Suprapubic skin (tissue), 4 donors: ENCODE measurements around the gene LETM1.

ENCODE experiments used
- CTCF ChIP-seq, 2 donors: fragments of 200-600 bp in 1 of 2; fragments of 450-650 bp in 1 of 2; sonication (generic) in 1 of 2; IDR thresholded peaks; one replicate each; pipeline ENCODE4 v1.5.1; 2016 to 2019; ENCODE audit warnings: antibody characterized with exemption in 2 of 2, mild to moderate bottlenecking in 1 of 2, moderate library complexity in 1 of 2
- EP300 ChIP-seq: sonication (generic); formaldehyde crosslinking; IDR thresholded peaks from one replicate; pipeline ENCODE4 v1.6.1; 2017; ENCODE audit warnings: antibody characterized with exemption
- POLR2AphosphoS5 ChIP-seq, 3 donors: sonication (generic); formaldehyde crosslinking; IDR thresholded peaks; one replicate each; pipeline ENCODE4 v1.6.1; 2017; ENCODE audit warnings: antibody characterized with exemption in 3 of 3

GRCh38 chr4:1799387-1800375 lies 56.3 kb downstream of the LETM1 start:
- TF ChIP-seq EP300 (no peak), CTCF (IDR thresholded peaks at IDR 0.05) (no peak), POLR2AphosphoS5 (IDR thresholded peaks at IDR 0.05) (no peak)
